Breast epithelium (tissue), 4 donors: ENCODE results near the gene CRYBA2. TPM values are rescaled to one million over a fixed set of nuclear protein-coding genes. Genes with fewer than 3 reads are reported as not detected.

Source experiments
- DNase-seq, 2 donors: peaks; one replicate each; pipeline ENCODE4 v3.0.0-alpha.2; 2019; ENCODE audit warnings: low spot score in 2 of 2
- H3K27ac ChIP-seq, 2 donors: fragments of 200-600 bp; sonication (generic) in 1 of 2; one replicate each; pipeline ENCODE4 v1.5.1; 2016 to 2019; ENCODE audit warnings: mild to moderate bottlenecking in 1 of 2
- H3K27me3 ChIP-seq, 2 donors: fragments of 200-600 bp; sonication (generic) in 1 of 2; one replicate each; pipeline versions ENCODE4 v1.5.1 to v1.6.0; 2017 to 2019; ENCODE audit warnings: control low read depth in 1 of 2, mild to moderate bottlenecking in 1 of 2
- H3K36me3 ChIP-seq: fragments of 200-600 bp; one replicate; pipeline ENCODE4 v1.5.1; 2019
- H3K4me1 ChIP-seq, 2 donors: fragments of 200-600 bp; sonication (generic); one replicate each; pipeline ENCODE4 v1.5.1; 2016 to 2019; ENCODE audit warnings: control low read depth in 1 of 2
- H3K4me3 ChIP-seq, 3 donors: fragments of 200-600 bp; sonication (generic); 1 replicate in 2 of 3; 2 replicates in 1 of 3; pipeline ENCODE4 v1.5.1; 2016 to 2019; ENCODE audit warnings: mild to moderate bottlenecking in 3 of 3, moderate library complexity in 2 of 3
- H3K9me3 ChIP-seq, 2 donors: fragments of 200-600 bp; sonication (generic) in 1 of 2; one replicate each; pipeline ENCODE4 v1.5.1; 2016 to 2019; ENCODE audit warnings: control low read depth in 1 of 2
- POLR2A ChIP-seq: fragments of 450-650 bp; IDR thresholded peaks from one replicate; pipeline ENCODE4 v1.6.1; 2016; ENCODE audit warnings: antibody characterized with exemption, mild to moderate bottlenecking, moderate library complexity
- POLR2AphosphoS5 ChIP-seq, 3 donors: sonication (generic); formaldehyde crosslinking; IDR thresholded peaks; one replicate each; pipeline ENCODE4 v1.6.1; 2017; ENCODE audit warnings: antibody characterized with exemption in 3 of 3
- intact Hi-C: fragments of 100-400 bp; cut with DNase I; formaldehyde crosslinking; loops from one replicate; pipeline ENCODE4 v1.15.1; 2023; ENCODE audit warnings: low total_unique reads
- total RNA-seq, 3 donors: library from RNA; depleted of rRNA; stranded (reverse); fragments of >200 nt; gene quantifications; one replicate each; pipeline ENCODE4 v1.1.0, GENCODE V29; 2016
- TF ChIP-seq, protein P1 (sequence below), 3 donors: fragments of 450-650 bp; IDR thresholded peaks; one replicate each; pipeline ENCODE4 v1.5.1; 2016 to 2017; ENCODE audit warnings: antibody characterized with exemption in 3 of 3, mild to moderate bottlenecking in 3 of 3, moderate library complexity in 3 of 3

Gene CRYBA2
- total RNA-seq, 3 donors from 2014 or later, result not detected

DNA sequence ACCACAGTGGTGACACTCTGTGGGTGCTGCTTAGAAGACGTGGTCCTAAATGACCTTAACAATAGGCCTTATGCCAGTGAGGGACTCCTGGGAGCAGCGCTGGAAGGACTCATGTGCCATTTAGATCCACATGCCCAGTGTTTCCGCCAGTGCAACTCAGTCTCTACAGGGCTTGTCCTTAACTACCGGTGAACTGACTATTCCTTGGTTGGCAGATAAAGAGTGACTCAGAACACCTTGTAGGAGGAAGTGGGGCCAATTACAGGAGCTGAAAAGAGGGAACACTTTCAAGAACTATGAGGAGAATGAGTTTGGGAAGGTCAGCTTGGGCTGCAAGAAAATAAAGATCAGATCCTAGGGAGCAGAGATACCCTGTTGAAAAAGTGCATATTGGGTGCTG is 35.6 kb downstream of the CRYBA2 start:
- DNase-seq, result no peak
- Histone ChIP-seq H3K9me3 (no peaks in the 10 kb centered on the region), H3K4me3 (no peak overlapping the region), H3K27ac (no peak overlapping the region), H3K27me3 (peaks cover 28 to 70% of the 10 kb centered on the region in 2 donors), H3K36me3 (no peaks in the 10 kb centered on the region), H3K4me1 (peaks cover 3 to 12% of the 10 kb centered on the region in 2 donors)
- TF ChIP-seq, protein P1, sequence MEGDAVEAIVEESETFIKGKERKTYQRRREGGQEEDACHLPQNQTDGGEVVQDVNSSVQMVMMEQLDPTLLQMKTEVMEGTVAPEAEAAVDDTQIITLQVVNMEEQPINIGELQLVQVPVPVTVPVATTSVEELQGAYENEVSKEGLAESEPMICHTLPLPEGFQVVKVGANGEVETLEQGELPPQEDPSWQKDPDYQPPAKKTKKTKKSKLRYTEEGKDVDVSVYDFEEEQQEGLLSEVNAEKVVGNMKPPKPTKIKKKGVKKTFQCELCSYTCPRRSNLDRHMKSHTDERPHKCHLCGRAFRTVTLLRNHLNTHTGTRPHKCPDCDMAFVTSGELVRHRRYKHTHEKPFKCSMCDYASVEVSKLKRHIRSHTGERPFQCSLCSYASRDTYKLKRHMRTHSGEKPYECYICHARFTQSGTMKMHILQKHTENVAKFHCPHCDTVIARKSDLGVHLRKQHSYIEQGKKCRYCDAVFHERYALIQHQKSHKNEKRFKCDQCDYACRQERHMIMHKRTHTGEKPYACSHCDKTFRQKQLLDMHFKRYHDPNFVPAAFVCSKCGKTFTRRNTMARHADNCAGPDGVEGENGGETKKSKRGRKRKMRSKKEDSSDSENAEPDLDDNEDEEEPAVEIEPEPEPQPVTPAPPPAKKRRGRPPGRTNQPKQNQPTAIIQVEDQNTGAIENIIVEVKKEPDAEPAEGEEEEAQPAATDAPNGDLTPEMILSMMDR (IDR thresholded peaks at IDR 0.05), result no peak
- TF ChIP-seq POLR2AphosphoS5 (IDR thresholded peaks at IDR 0.05) (no peak), POLR2A (no peak)
- intact Hi-C loops, result no loop called here

DNA sequence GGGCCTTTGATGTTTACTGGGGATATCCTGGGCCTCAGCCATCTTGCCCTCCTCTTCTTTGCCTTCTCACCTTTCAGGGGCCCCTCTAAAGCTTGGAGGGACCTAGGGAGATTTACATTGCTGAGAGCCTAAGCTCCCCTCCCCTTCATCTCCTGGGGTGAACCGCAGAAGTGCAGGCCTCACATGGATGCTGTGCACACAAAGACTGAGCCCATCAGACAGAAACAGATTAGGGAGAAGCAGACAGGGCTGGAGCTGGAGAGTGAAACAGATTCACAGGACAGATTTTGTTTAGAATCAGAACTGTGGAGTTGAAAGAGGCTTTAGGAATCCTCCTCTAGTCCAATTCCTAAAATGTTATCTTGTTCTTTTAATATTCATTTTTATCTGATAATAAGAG is 37.2 kb downstream of the CRYBA2 start:
- Histone ChIP-seq H3K27me3 (peaks cover 14 to 54% of the 10 kb centered on the region in 2 donors), H3K4me3 (no peak overlapping the region), H3K9me3 (no peaks in the 10 kb centered on the region), H3K27ac (no peak overlapping the region), H3K4me1 (peaks cover 3 to 12% of the 10 kb centered on the region in 2 donors), H3K36me3 (no peaks in the 10 kb centered on the region)
- TF ChIP-seq POLR2AphosphoS5 (IDR thresholded peaks at IDR 0.05) (no peak), POLR2A (no peak)
- TF ChIP-seq, protein P1 (IDR thresholded peaks at IDR 0.05), result no peak
- DNase-seq, result no peak
- intact Hi-C loops, result no loop called here

DNA sequence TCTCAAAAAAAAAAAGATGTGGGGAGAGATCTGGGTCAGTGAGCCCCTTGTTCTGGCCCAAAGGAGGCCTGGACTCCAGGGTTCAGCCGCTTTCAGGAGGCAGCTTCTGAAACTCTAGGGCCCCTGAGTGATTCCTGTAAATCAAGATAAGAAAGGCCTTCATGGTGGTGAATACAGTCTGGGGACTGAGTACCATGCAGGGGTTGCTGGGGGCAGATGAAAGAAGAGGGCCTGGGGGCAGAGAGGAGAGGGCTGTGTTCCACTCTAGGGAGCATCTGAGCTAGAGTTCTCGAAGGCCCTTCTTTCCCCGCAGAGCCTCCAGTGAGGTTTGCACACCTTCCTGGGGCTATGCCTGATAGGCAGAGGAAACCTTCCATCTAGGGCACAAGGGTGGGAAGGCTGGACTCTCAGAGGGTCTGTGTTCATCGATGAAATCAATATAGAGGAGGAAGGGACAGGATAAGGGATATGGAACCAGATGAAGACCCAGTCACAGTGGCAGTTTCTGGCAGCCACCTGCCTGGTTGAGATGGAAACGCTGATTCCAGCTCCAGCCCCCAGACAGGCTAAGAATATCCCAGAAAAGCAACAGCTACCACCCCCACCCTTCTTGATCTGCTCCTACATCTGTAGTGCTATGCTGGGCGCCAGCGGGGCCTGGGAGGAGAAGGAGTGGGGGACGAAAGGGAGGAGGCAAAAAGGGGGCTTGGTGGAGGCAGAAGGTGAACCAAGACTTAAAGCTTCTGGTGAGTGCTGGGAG is 38.5 kb downstream of the CRYBA2 start:
- TF ChIP-seq, protein P1 (IDR thresholded peaks at IDR 0.05), result no peak
- TF ChIP-seq POLR2AphosphoS5 (IDR thresholded peaks at IDR 0.05) (no peak), POLR2A (no peak)
- Histone ChIP-seq H3K4me3 (no peak overlapping the region), H3K4me1 (peaks cover 3% of the 10 kb centered on the region in 2 donors), H3K36me3 (no peaks in the 10 kb centered on the region), H3K9me3 (no peaks in the 10 kb centered on the region), H3K27me3 (peaks cover 5 to 41% of the 10 kb centered on the region in 2 donors), H3K27ac (no peak overlapping the region)
- no peak for DNase-seq
- intact Hi-C loops, result no loop called here

DNA sequence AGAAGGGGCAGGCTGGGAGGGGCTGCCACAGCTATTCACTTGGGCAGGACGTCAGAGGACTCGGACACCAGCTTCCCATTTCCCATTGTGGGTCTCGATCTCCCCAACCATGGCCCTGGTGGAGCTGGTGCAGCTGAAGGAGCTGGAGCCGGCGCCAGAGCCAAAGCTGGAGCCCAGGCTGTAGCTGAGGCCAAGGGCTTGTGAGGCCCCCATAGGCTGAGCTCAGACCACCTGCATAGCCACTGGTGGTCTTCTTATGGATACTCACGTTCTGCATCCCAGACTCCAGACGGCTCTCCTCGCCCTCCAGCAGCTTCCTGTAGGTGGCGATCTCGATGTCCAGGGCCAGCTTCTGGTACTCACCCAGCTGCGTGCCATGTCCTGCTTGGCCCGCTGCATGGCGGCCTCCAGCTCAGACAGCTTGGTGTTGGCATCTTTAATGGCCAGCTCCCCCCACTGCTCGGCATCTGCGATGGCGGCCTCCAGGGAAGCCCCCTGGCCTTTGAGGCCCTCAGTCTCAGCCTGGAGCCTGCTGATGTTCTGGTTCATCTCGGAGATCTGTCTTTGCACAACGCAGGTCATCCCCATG is 39.8 kb downstream of the CRYBA2 start:
- no peak for DNase-seq

DNA sequence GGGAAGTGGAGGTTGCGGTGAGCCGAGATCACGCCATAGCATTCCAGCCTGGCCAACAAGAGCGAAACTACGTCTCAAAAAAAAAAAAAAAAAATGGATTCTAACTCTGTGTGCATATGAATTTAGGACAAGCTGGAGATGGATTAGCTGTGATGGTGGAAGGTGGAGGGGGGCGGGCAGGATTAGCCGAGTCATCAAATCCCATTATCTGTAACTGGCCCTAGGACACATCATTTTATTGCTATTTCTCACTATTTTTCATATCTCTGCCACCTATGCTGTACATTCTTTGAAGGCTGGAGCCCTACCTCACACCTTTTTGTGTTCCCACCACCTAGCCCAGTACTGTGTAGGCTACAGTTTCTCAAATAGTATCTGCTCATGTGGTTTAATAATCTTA is 41.1 kb downstream of the CRYBA2 start:
- no peaks in the 10 kb centered on the region for H3K9me3 ChIP-seq

More for the DNA sequence above, 39.8 kb downstream of the CRYBA2 start:
- no peak for TF ChIP-seq POLR2AphosphoS5 (IDR thresholded peaks at IDR 0.05)
- Histone ChIP-seq H3K27me3 (peaks cover 0 to 28% of the 10 kb centered on the region in 2 donors), H3K36me3 (no peaks in the 10 kb centered on the region), H3K27ac (no peak overlapping the region), H3K4me1 (no peaks in the 10 kb centered on the region), H3K4me3 (no peak overlapping the region), H3K9me3 (no peaks in the 10 kb centered on the region)
- intact Hi-C loops, result no loop called here

More for the DNA sequence above, 41.1 kb downstream of the CRYBA2 start:
- intact Hi-C loops, result no loop called here
- H3K4me3 ChIP-seq, result no peak overlapping the region
- H3K27ac ChIP-seq, result no peak overlapping the region
- H3K36me3 ChIP-seq, result no peaks in the 10 kb centered on the region
- DNase-seq, result no peak
- no peaks in the 10 kb centered on the region for H3K4me1 ChIP-seq
- peaks cover 0 to 17% of the 10 kb centered on the region in 2 donors for H3K27me3 ChIP-seq
- TF ChIP-seq POLR2AphosphoS5 (IDR thresholded peaks at IDR 0.05) (no peak), POLR2A (no peak)
- TF ChIP-seq, protein P1 (IDR thresholded peaks at IDR 0.05), result no peak
